ENCODE results near the gene PIAS1.
"Not testable (repeated sequence)": the region's sequence is repeated elsewhere in the genome, so short reads cannot be mapped to it uniquely, and the experiment has no call there.

Gene PIAS1

DNA sequence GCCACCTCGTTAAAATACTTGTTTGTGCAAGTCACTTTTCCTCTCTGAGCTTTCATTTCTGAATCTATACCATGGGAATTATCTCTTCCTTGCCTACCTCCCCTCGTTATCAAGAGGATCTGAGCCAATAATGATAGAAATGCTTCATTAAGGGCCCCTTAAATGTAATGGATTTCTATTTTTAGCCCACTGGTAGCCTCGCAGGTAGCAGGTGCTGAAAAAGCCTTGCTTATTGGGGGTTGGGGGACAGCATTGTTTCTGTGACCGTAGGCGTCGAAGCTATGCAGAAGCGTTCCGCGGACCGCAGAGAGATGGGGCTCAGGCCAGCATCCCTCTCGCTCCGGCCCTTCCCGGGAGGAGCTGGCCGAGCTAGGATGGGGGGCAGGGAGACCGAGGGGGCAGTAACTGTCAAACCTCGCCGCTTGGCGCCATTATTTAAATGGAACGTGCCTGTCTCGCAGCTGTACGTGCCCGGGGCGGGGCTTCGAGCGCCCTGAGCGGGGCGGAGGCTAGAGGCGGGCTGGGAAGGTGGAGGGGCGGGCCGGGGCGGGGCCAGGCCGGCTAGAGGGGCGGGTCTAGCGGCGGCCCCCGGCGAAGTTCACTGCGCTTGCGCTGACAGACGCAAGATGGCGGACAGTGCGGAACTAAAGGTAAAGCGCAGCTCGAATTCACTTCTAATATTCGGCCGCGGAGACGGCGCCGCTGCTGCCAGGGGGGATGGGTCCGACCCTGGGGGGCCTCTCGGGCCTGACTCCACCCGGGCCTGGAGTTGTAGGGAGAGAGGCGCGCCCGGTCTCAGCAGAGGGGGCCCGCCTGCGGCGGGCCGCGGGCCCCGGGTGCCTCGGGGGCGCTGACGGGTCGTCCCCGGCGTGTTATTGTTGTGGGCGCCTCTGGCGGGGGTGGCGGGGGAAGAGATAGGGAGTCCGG lies at the start of gene PIAS1:
Gene PIAS1, plus strand, starts transcription at position 615 of the 927 bp plus-strand sequence. Its CDS starts 12 bp downstream, at position 627.
- peak; percentile 93 for DNase-seq

DNA sequence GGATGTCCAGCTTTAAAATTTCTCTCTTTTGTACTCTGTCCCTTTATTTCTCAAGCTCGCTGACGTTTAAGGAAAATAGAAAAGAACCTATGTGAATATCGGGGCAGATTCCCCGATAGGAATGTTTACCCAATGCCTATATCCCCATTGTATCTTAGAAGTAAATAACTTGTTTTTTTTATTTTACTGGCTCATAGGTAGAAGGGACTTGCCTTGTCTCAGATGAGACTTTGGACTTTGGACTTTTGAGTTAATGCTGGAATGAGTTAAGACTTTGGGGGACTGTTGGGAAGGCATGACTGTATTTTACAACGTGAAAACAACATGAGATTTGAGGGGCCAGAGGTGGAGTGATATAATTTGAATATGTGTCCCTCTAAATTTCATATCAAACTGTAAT lies 46.5 kb upstream of the PIAS1 start:
- not testable (repeated sequence) for DNase-seq

DNA sequence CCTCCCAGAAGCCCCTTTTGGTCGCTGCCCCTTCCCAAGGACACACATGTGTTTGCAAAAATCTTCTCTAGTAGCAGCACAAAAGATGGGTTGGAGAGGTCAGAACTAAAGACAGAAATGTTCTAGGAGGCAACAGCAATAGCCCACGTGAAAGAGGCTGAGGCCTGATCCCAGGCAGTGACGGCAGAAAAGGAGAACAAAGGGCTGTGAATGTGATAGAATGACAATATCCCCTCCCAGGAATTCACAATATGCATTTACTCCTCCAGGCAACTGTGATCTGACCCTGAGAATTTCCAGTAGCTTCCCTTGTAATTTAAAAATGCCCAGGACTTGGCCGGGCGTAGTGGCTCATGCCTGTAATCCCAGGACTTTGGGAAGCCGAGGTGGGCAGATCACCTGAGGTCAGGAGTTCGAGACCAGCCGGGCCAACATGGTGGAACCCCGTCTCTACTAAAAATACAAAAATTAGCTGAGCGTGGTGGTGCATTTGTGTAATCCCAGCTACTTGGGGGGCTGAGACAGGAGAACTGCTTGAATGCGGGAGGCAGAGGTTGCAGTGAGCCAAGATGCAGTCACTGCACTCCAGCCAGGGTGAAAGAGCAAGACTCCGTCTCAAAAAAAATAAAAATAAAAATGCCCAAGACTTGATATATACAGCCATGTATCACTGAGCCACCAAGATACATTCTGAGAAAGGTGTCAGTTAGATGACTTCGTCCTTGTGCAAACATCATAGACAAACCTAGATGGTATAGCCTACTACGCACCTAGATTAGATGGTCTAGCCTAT lies 43.6 kb upstream of the PIAS1 start:
- no peak for DNase-seq

DNA sequence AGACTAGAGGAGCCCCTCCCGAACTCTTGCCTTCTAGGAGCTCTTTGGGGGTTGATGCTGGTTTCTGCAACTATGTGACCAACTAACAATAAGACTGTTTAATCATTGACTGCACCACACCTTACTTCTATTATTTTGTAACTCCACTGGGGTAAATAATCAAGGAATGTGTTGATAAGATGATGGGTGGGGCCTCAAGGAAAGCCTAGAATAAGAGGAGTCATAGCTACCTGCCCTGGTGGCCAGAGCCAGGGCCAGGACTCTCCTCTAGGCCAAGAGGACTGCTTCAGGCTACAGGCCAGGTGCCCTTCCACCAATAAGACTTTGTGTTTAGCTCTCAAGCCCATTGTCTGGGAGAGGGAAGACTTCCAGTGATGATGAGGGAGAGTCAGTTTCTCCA lies 41.2 kb upstream of the PIAS1 start:
- no peak for DNase-seq

DNA sequence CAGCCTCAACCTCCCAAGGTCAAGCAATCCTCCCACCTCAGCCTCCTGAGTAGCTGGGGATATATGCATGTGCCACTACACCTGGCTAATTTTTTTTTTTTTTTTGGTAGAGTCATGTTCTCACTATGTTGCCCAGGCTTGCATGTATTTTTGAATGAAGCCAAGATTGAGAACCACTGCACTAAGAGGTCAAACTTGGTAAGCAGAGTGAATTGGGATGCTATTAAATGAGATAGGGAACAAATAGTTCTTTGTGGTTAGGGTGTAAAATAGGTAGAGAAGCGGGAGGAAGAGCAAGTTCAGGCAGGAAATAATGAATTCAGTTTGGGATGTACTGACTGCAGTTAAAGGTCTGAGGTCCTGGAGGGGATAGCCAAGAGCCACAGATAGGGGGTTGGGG lies 39.9 kb upstream of the PIAS1 start:
- DNase-seq, result no peak

DNA sequence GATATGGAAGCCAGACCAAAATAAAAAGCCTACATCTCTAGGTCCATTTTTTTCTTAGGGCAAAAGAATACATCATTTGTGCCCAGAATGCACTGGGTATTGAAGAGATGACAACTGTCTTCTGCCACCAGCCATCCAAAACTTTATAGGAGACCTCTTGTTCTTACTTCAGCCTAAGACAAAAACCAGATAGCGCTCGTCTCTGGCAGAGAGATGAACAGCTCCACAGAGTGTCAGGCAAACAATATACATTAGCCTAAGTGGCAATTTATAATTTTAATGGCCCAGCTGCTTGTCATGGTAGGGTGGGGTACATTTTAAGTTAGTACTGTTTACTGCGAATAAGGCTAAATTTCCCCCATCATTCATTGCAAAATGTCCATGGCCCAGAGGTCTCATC lies 38.9 kb upstream of the PIAS1 start:
- DNase-seq, result no peak

DNA sequence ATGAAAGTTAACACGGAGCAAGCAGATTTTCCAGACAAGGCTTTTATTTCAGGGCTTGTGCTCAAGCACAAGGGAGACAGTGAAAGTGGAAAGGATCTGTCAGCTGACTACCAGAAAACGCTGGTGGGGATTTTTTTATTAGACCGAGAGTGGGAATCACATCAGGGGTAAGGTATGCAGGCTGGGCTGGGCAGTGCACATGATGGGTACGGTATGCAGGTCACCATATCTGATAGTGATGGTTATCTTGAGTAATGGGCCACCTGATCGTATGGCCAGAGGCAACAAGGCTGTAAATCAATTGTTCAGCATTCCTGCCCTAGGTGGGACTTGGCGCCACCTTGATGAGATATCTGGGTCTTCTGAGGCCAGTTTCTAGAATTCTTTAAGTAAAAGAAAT lies 36.9 kb upstream of the PIAS1 start:
- no peak for DNase-seq

DNA sequence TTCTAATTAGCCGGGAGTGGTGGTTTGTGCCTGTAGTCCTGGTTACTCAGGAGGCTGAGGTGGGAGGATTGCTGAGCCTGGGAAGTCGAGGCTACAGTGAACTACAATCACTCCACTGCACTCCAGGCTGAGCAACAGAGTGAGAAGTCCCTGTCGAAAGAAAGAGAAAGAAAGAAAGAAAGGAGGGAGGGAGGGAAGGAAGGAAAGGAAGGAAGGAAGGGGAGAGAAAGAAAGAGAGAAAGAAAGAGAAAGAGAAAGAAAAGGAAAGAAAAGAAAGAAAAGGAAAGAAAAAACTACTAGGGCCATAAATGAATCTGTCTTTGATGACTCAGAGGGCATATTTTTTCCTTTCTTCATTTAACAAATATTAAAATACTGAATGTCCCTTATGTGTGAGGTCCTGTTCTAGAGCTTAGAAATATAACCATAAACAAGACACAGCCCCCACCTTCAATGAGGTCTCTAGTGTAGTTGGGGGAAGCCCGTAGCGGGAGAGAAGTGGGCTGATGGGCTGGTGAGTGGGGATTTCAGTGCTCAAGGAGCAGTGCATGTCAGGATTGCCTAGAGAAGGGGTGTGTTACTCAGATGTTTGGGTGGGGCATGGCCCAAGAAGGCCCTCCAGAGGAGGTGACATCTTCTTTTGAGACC lies 35.2 kb upstream of the PIAS1 start:
- no peak for DNase-seq

DNA sequence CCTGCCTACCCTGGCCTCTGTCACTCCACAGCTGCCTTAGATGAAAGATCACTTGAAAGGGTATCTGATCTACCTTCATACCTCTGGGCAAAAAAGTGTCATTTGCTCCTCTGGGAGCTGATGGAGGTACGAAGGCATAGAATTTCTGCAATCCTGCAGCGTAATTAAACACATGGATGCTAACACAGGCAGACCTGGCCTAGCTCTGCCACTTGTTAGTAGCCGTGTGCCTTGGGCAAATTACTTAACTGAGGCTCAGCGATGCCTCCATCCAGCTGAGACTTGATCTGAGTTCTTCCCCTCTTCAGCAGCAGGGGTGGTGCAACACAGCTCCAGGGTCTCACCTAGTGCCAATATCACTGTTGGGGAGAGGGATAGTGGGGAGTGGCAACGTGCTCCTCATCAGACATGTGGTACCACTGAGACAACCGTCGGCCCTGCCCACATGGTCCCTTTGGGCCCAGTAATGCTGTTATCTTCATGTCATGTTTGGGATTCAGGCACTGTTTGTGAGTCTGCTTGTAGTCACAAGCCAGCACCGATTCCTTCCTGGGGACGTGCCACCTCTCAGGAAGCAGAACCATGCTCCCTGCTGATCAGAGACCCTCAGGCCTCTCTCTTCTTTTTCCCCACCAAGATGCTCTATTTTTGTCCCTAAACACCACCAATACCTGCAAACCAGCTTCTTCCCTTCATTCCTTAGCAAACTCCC lies 34.1 kb upstream of the PIAS1 start:
- no peak for DNase-seq

DNA sequence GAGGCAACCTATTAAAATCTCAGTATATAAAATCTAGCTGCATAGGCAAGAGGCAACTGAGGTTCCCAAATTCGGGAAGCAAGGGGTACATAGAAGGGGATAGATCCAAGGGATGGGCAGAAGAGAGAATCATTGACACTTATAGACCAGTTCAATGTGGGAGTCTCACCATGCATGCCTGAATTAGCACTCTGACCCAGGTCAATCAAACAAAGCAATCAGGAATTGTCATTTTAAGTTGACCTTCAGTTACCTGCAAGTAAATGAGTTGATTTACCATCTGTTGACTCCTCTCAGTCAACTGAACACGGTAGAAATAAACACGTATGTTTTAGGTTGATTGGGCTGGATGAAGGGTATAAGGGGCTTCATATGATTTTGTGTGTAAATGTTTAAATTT lies 33.4 kb upstream of the PIAS1 start:
- DNase-seq, result no peak

DNA sequence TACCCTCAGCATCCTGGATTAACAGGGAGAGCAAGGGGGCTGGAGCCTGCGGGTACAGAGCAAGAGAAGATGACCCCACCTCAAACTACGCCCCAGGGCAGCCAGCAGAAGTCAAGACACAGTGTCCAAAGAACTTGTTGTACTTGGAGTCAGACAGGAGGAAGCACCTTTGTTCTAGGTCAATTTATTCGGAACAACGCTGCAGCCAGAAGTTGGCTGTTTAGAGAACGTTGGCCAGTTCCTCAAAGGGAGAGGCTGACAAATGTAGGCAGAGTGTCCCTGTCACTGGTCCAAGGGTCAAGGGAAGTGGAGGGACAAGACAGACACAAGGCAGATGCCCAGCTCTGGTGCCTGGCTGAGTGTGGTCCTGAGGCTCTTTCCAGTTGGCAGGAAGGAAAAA lies 32.1 kb upstream of the PIAS1 start:
- no peak for DNase-seq

DNA sequence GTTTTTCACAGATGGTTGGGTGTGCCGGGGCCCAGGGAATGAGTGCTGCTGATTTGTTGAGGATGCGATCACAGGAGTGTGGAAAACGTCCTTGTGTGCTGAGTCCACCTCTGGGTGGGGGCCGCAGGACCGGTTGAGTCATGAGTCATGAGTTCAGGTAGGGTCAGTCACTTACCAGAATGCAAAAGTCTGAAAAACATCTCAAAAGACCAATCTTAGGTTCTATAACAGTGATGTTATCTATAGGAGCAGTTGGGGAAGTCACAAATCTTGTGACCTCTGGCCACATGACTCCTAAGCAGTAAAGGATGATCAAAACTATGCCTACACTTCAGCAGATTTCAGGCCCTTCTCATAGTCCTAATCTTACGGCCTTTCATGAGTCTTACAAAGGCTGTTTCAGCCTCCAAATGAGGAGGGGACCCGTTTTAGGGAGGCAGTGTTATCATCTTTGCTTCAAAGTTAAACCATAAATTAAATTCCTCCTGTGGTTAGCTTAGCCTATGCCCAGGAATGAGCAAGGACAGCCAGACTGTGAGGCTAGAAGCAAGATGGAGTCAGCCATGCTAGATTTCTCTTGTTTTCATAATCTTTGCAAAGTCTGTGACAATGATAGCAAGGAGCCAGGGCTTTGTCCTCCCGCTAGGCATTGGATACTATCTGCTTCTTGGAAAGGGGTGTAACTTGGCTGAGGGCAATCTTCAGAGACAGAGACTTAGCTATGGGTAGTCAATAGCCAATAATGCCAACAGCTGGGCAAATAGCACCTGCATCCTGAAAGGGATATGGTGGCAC lies 30.6 kb upstream of the PIAS1 start:
- DNase-seq, result no peak

DNA sequence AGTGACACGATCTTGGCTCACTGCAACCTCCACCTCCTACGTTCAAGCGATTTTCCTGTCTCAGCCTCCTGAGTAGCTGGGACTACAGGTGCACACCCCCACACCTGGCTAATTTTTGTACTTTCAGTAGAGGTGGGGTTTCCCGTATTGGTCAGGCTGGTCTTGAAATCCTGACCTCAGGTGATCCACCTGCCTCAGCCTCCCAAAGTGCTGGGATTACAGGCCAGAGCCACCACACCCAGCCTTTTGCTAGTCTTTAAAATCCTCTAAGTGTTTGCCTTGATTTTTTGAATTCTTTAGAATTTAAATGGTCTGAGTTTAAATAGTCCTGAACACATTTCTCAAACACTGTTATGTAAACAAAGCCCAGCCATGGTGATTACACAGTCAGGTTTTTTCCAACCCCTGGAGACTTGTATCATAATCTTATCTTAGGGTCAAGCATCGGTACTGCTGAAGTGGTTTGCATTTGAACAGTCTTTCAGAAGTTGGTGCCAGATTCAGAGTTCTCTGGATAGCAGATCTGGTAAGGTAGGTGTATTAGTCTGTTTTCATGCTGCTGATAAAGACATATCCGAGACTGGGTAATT lies 28.2 kb upstream of the PIAS1 start:
- DNase-seq, result no peak

DNA sequence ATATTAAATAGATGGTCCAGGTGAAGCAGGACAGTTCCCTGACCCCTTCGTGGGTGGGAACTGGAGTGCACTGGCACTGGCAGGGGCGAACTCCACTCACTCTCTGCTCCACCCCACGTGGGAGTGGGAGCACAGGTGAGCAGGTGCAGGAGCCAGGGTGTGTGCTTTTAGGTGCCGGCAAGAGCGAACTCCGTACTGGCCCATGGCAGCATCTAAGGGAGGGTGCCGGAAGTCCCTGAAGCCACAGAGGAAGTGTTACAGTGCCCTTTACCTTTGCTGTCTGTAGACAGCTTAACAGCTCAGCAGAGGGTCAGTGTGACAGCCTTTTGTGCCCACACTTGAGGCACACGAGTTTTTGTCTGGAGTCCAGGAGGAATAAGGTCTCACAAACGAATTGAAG lies 26.7 kb upstream of the PIAS1 start:
- DNase-seq, result no peak

DNA sequence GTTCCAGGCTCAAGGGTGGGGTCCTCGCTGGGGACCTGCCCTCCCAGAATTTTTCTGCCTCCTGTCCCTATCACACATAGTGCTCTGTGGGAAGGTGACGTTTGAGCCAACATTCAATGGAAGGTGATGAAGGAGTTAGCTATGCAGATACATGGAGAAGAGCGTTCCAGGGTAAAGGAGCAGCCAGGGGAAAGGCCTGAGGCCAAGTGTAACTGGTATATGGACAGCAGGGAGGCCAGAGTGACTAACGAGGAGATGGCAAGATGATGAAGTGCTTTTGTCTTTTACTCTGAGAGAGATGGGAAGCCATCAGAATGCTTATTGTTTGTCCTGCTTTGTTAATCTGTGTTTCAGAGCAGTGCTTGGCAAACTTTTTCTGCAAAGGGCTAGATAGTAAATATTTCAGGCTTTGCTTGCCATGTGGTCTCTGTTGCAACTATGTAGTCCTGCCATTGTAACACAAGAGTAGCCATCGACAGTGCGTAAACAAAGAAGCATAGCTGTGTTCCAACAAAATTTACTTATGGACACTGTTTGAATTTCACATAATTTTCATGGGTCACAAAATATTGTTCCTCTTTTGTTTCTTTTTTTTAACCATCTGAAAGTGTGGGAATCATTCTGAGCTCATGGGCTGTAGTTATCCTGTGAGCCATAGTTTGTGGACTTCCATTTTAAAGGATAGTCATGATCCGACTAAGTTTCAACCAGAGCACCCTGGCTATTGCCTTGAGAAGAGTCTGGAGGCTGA lies 25.8 kb upstream of the PIAS1 start:
- no peak for DNase-seq

DNA sequence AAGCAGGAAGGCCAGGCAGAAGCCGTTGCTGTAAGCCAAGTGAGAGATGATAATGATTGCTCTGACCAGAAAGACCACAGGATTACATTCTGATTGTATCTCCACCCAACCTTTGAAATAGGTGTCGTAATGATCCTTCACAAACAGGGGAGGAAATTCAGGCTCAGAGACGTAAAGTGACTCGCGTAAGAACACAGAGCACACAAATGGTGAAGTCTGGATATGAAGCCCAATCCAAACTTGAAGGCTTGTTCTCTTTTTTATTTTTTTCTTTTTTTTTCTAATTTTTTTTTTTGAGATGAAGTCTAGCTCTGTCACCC lies 25.3 kb upstream of the PIAS1 start:
- DNase-seq, result no peak

DNA sequence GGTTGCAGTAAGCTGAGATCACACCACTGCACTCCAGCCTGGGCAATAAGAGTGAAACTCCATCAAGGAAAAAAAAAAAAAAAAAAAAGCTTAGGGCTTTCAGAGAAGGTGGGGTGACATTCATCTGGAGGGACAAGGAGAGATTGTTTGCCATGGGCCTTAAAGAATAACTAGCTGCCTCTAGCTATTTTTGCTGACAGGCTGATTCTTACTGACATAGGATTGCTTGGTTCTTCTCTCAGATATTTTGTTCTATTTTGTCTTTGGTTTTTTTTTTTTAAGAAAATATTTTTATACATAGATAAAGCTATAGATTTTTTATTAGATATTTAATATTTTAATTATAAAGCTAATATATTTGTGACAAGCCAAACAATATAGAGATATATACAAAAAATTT lies 24.2 kb upstream of the PIAS1 start:
- DNase-seq, result no peak

DNA sequence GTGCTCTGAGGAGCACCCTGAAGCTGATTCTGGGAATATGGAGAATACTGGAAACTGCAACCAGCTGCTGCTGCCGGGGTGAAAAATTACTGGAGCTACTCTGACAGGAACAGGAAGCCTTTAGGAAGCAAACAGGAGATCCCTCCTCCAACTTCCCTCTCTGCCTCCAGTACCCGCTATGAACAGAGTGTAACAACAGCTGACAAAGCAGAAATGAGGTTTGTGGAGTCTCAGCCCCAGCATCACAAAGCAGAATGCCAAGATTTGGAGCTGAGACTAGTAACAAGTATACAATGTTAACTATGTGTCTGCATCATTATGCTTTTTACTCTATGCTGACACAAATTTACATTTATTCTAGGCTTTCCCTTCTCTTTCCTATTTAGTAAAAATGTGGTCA lies 22.7 kb upstream of the PIAS1 start:
- no peak for DNase-seq

DNA sequence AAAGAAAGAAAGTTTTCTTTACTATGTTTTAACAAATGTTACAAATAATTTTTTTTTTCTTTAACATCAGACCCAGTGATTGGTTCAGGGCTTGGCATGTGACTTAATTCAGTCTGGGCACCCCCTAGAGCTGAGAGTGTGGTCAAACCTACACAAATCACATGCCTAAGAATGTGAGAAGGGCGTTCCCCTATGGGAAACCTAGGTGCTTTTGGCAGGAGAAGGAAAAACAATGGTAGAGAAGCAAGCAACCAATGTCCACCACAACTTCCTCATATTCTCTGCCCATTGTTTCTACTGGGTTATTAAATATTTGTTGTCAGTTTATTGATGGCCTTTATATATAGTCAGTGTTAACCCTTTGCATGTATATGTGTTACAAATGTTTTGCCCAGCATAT lies 21.4 kb upstream of the PIAS1 start:
- no peak for DNase-seq

DNA sequence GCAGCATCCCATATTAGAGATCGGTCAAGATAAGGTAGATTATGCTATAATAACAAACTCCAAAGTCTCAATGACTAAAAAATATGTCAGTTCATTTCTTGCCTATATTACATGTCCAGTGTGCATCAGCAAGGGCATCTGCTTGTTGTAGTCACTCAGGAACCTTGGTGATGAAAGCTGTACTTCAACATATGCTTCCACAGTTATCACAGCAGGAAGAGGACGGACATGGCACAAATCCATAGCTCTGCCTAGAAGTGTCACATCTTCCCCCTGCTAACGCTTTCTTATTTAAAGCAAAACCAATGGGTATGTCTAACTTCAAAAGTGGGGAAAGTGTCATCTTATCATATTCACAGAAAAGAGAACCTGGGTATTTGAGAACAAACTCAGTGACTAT lies 20.0 kb upstream of the PIAS1 start:
- no peak for DNase-seq

DNA sequence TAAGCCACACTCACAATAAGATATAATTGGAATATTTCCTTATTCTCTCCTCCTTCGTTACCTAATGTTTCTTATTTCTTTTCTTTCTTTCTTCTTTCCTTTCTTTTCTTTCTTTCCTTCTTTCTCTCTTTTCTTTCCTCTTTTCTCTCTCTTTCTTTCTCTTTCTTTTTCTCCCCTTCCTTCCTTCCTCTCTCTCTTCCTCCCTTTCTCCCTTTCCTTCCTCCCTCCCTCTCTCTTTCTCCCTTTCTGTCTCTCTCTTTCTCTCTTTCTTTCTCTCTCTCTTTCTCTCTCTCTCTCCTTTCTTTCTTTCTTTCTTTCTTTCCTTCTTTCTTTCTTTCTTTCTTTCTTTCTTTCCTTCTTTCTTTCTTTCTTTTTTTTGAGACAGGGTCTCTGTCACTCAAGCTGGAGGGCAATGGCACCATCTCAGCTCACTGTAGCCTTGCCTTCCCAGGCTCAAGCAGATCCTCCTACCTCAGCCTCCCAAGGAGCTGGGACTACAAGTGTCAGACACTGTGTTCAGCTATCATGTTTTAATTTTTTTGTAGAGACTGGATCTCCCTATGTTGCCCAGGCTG lies 19.3 kb upstream of the PIAS1 start:
- no peak for DNase-seq
